HG02852 (cell line): ENCODE results near the gene METAP1.
"Not testable (repeated sequence)": the region's sequence is repeated elsewhere in the genome, so short reads cannot be mapped to it uniquely, and the experiment has no call there.

Experiments
- ATAC-seq: cut with Tn5 transposase; IDR thresholded peaks from one replicate; pipeline ENCODE4 v1.9.1; 2021; ENCODE audit warnings: mild to moderate bottlenecking, moderate library complexity; ENCODE audit not compliant: unreplicated experiment

METAP1 gene

GRCh38 chr4:99090481-99091215 is 95.1 kb downstream of the METAP1 start:
- no peak for ATAC-seq

DNA sequence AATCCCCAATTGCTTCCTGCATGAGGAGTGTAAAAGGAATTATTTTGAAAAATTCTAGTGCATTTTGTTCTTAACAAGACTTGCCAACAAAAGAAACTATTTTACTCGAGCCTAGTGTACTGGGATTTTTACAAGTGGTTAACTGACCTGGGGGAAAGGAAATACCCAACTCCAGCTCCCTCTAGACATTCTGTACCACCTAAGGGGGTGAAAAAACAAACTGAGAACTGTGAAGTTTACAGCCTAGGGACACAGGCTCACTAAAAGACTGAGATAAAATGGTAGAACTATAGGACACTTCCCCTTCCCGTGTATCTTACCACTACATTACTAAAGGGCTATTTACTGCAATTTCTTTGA is 95.7 kb downstream of the METAP1 start:
- ATAC-seq = no peak

- not testable (repeated sequence) for ATAC-seq
Measured at GRCh38 chr4:99091841-99092240, 96.3 kb downstream of the METAP1 start.

- no peak for ATAC-seq
Measured at GRCh38 chr4:99099311-99099710, 103.8 kb downstream of the METAP1 start.

- not testable (repeated sequence) for ATAC-seq
Measured at GRCh38 chr4:99099814-99100213, 104.3 kb downstream of the METAP1 start.

GRCh38 chr4:99100876-99101275 is 105.4 kb downstream of the METAP1 start:
- ATAC-seq = no peak

GRCh38 chr4:99102634-99103033 is 107.1 kb downstream of the METAP1 start:
- ATAC-seq = no peak

DNA sequence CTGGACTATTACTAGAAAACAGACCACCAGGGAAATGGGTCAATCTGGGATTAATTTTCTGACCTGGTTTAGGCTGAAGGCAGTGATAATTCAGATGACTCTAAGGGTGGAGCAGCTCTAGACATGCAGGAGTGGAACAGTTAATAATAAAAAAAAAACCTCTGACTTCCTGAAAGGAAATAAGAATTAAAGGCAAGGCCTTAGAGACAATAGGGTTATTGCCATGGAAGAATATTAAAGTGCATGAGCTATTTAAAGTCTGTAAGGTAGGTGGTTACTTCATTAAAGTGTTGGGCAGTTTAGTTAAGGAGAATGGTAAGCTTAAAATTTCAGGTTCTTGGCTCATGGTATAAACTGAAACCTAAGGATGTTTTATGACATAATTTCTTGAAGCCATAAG is 107.6 kb downstream of the METAP1 start:
- ATAC-seq = no peak

- no peak for ATAC-seq
Measured at GRCh38 chr4:99104153-99104552, 108.6 kb downstream of the METAP1 start.

- ATAC-seq = not testable (repeated sequence)
Measured at GRCh38 chr4:99109286-99109685, 113.8 kb downstream of the METAP1 start.
